Activated naive CD4-positive, alpha-beta T cell treated with anti-CD3 and anti-CD28 coated beads for 36 hours (primary cell): ENCODE results near the gene CABP4. TPM values are rescaled to one million over a fixed set of nuclear protein-coding genes. Genes with fewer than 3 reads are reported as not detected.

Experiments
- CTCF ChIA-PET: fragments of 350-600 bp; sonication (Branson Sonifier 250); formaldehyde crosslinking; loops from one replicate; lab custom pipeline; 2021; ENCODE audit warnings: antibody characterized with exemption; lab: Charles Lee
- DNase-seq: peaks from one replicate; pipeline ENCODE4 v3.0.0-alpha.2; 2020
- H3K27ac Mint-ChIP-seq: one replicate; pipeline ENCODE4 v1.8.0; 2021; ENCODE audit warnings: mild to moderate bottlenecking, mixed read lengths
- H3K27me3 Mint-ChIP-seq: one replicate; pipeline ENCODE4 v1.8.0; 2021; ENCODE audit warnings: low read depth, mixed read lengths
- H3K36me3 Mint-ChIP-seq: one replicate; pipeline ENCODE4 v1.8.0; 2021; ENCODE audit warnings: low read depth, mixed read lengths
- H3K4me1 Mint-ChIP-seq: one replicate; pipeline ENCODE4 v1.8.0; 2021; ENCODE audit warnings: low read depth, mixed read lengths
- H3K4me3 Mint-ChIP-seq: one replicate; pipeline ENCODE4 v1.8.0; 2021; ENCODE audit warnings: mild to moderate bottlenecking, moderate library complexity, mixed read lengths
- H3K9me3 Mint-ChIP-seq: one replicate; pipeline ENCODE4 v1.8.0; 2021; ENCODE audit warnings: mixed read lengths
- intact Hi-C: fragments of 100-400 bp; cut with micrococcal nuclease; formaldehyde crosslinking; loops from one replicate; pipeline ENCODE4 v1.15.1; 2023
- total RNA-seq, 2 experiments: library from RNA; stranded (reverse); gene quantifications; one replicate each; pipeline ENCODE4 v1.2.3, GENCODE V29; 2021

CABP4 gene
- total RNA-seq, 2 experiments from 2014 or later = 1.4 to 2.3 TPM

GRCh38 chr11:67450796-67451657, 4.1 kb upstream of the CABP4 start:
- no peak overlapping the region for H3K4me3 Mint-ChIP-seq
- no peaks in the 10 kb centered on the region for H3K36me3 Mint-ChIP-seq
- H3K27ac Mint-ChIP-seq = no peak overlapping the region
- H3K9me3 Mint-ChIP-seq = no peaks in the 10 kb centered on the region
- no peaks in the 10 kb centered on the region for H3K27me3 Mint-ChIP-seq
- CTCF ChIA-PET = interaction anchor here (0.6 to 1.5 kb wide), 3 partner anchors 8 to 290 kb away, joined by 3 to 6 read pairs (median 3); no protein-coding TSS in a partner anchor
- intact Hi-C loops = no loop called here
- DNase-seq = no peak
- H3K4me1 Mint-ChIP-seq = peaks cover 40% of the 10 kb centered on the region

GRCh38 chr11:67451658-67451976, 3.5 kb upstream of the CABP4 start:
- Mint-ChIP-seq H3K9me3 (no peaks in the 10 kb centered on the region), H3K27me3 (no peaks in the 10 kb centered on the region), H3K36me3 (no peaks in the 10 kb centered on the region), H3K27ac (no peak overlapping the region), H3K4me1 (peaks cover 34% of the 10 kb centered on the region), H3K4me3 (no peak overlapping the region)
- intact Hi-C loops = no loop called here
- DNase-seq = no peak
- CTCF ChIA-PET = no interaction called here

GRCh38 chr11:67452141-67452952, 2.8 kb upstream of the CABP4 start, which contains the start of gene GPR152:
Gene GPR152 (minus strand): TSS chr11:67452729. CDS start chr11:67452724, 5 bp downstream.
- Mint-ChIP-seq H3K36me3 (no peaks in the 10 kb centered on the region), H3K4me1 (peaks cover 27% of the 10 kb centered on the region), H3K27ac (no peak within 1 kb of the TSS), H3K4me3 (no peak within 1 kb of the TSS), H3K27me3 (no peaks in the 10 kb centered on the region), H3K9me3 (no peaks in the 10 kb centered on the region)
- DNase-seq = no peak
- CTCF ChIA-PET = interaction anchor here (1.0 to 1.1 kb wide), 2 partner anchors 9 to 14 kb away, joined by 3 read pairs; no protein-coding TSS in a partner anchor
- intact Hi-C loops = no loop called here

GRCh38 chr11:67453816-67454732, 1.1 kb upstream of the CABP4 start:
- Mint-ChIP-seq H3K27ac (no peak overlapping the region), H3K27me3 (no peaks in the 10 kb centered on the region), H3K4me3 (no peak overlapping the region), H3K4me1 (peaks cover 14% of the 10 kb centered on the region), H3K36me3 (no peaks in the 10 kb centered on the region), H3K9me3 (no peaks in the 10 kb centered on the region)
- CTCF ChIA-PET = no interaction called here
- DNase-seq = no peak
- intact Hi-C loops = no loop called here

- Mint-ChIP-seq H3K27me3 (no peaks in the 10 kb centered on the region), H3K4me3 (no peak overlapping the region)
- no peak for DNase-seq
Measured at GRCh38 chr11:67456068-67456705, 1.0 kb downstream of the CABP4 start.

GRCh38 chr11:67457453-67457852, 2.3 kb downstream of the CABP4 start:
- H3K27ac Mint-ChIP-seq = no peak overlapping the region
- no peak for DNase-seq
- no peaks in the 10 kb centered on the region for H3K9me3 Mint-ChIP-seq
- CTCF ChIA-PET = no interaction called here
- H3K4me1 Mint-ChIP-seq = peaks cover 5% of the 10 kb centered on the region
- no peaks in the 10 kb centered on the region for H3K27me3 Mint-ChIP-seq
- no peaks in the 10 kb centered on the region for H3K36me3 Mint-ChIP-seq
- no peak overlapping the region for H3K4me3 Mint-ChIP-seq
- intact Hi-C loops = no loop called here

More at GRCh38 chr11:67456068-67456705, 1.0 kb downstream of the CABP4 start:
- H3K9me3 Mint-ChIP-seq = no peaks in the 10 kb centered on the region
- CTCF ChIA-PET = no interaction called here
- H3K4me1 Mint-ChIP-seq = peaks cover 9% of the 10 kb centered on the region
- no peak overlapping the region for H3K27ac Mint-ChIP-seq
- intact Hi-C loops = no loop called here
- H3K36me3 Mint-ChIP-seq = no peaks in the 10 kb centered on the region

- intact Hi-C loops = no loop called here
- Mint-ChIP-seq H3K36me3 (no peaks in the 10 kb centered on the region), H3K9me3 (no peaks in the 10 kb centered on the region), H3K27ac (no peak overlapping the region), H3K27me3 (no peaks in the 10 kb centered on the region), H3K4me3 (no peak overlapping the region), H3K4me1 (peaks cover 5% of the 10 kb centered on the region)
- CTCF ChIA-PET = no interaction called here
- no peak for DNase-seq
Measured at GRCh38 chr11:67458266-67458665, 3.1 kb downstream of the CABP4 start.

- Mint-ChIP-seq H3K4me3 (no peak overlapping the region), H3K36me3 (peaks cover 5% of the 10 kb centered on the region), H3K27ac (no peak overlapping the region), H3K9me3 (no peaks in the 10 kb centered on the region), H3K27me3 (no peaks in the 10 kb centered on the region), H3K4me1 (peaks cover 31% of the 10 kb centered on the region)
- intact Hi-C loops = no loop called here
- CTCF ChIA-PET = no interaction called here
- no peak for DNase-seq
Measured at GRCh38 chr11:67463186-67463585, 8.0 kb downstream of the CABP4 start.

GRCh38 chr11:67463680-67464410, 8.7 kb downstream of the CABP4 start:
- H3K27ac Mint-ChIP-seq = peak overlapping the region; percentile 90

GRCh38 chr11:67464411-67465188, 9.4 kb downstream of the CABP4 start:
- H3K4me1 Mint-ChIP-seq = peaks cover 38% of the 10 kb centered on the region
- intact Hi-C loops = loop anchor here (1.0 kb wide), 4 partner anchors 19 to 62 kb away; partner anchors contain the start of gene AIP
- H3K4me3 Mint-ChIP-seq = peak overlapping the region; percentile 81
- H3K27me3 Mint-ChIP-seq = no peaks in the 10 kb centered on the region
- peak; percentile 96 for DNase-seq
- H3K9me3 Mint-ChIP-seq = no peaks in the 10 kb centered on the region
- H3K36me3 Mint-ChIP-seq = peaks cover 5% of the 10 kb centered on the region
- CTCF ChIA-PET = no interaction called here
- H3K27ac Mint-ChIP-seq = peak overlapping the region; percentile 90

More at GRCh38 chr11:67463680-67464410, 8.7 kb downstream of the CABP4 start:
- Mint-ChIP-seq H3K36me3 (peaks cover 5% of the 10 kb centered on the region), H3K9me3 (no peaks in the 10 kb centered on the region), H3K4me1 (peaks cover 35% of the 10 kb centered on the region), H3K4me3 (peak overlapping the region; percentile 81), H3K27me3 (no peaks in the 10 kb centered on the region)
- DNase-seq = no peak
- intact Hi-C loops = loop anchor here (1.0 kb wide), 4 partner anchors 19 to 62 kb away; partner anchors contain the start of gene AIP
- CTCF ChIA-PET = no interaction called here
